ENCODE data around the gene HOXB6. TPM values are rescaled to one million over a fixed set of nuclear protein-coding genes. Genes with fewer than 3 reads are reported as not detected.

The HOXB6 gene
- polyA plus RNA-seq, 1 donor = 9.8 TPM

DNA sequence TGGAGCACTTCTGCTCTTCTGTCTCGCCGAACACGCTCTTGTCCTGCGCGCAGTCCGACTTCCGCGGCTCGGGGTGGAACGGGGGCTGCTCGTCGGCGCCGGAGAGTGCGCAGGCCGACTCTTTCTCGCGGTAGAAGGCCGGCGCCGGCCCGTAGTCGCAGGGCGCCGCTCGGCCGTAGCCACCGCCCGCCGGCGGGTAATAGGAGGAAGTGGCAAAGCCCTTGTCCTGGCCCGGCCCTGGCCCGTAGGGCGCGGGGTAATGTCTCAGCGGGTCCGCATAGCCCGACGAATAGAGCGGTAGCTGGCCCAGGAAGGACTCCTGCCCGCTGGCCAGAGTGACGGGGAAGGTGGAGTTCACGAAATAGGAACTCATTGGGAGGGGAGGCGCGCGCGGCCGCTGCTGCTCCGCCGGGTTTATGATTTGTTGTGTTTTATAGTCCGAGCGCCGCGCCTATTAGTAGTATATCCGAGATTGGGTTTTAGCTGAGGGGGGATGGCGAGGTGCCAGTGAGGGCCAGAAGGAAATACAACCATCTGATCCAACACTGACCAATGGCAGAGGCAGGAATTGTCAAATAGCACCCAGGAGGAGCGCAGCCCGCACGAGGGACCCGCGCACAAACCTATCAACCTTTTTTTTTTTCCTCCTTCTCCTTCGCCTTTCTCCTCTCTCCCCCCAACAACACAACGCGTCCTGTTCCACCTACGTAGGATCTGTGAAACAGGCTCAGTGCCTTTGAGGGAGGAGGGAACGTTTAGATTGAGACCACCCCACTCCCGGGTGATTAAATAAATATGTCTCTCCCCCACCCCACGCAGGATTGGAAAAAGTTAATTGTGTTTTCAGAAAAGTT, 6.8 kb downstream of the HOXB6 start:
- H3K27ac ChIP-seq (ENCODE audit: low read length) = peak overlapping the region; percentile 47
- peaks cover 98% of the 10 kb centered on the region for H3K27me3 ChIP-seq (ENCODE audit: control insufficient read depth, insufficient read depth, low read length)
- peaks cover 15% of the 10 kb centered on the region for H3K9me3 ChIP-seq (ENCODE audit: control insufficient read depth, low read depth, low read length)
- 0% methylated on average over 7 of the region's 68 CpGs for WGBS (ENCODE audit: insufficient coverage, low lambda C conversion rate)
- peaks cover 6% of the 10 kb centered on the region for H3K36me3 ChIP-seq (ENCODE audit: control insufficient read depth, insufficient read depth, low read length)
- H3K4me1 ChIP-seq (ENCODE audit: control insufficient read depth, insufficient read depth, low read length) = peaks cover 49% of the 10 kb centered on the region
- peak in 1 of 2 donors; percentile 64 for DNase-seq
- H3K4me3 ChIP-seq (ENCODE audit: low read length) = peak overlapping the region; percentile 59

DNA sequence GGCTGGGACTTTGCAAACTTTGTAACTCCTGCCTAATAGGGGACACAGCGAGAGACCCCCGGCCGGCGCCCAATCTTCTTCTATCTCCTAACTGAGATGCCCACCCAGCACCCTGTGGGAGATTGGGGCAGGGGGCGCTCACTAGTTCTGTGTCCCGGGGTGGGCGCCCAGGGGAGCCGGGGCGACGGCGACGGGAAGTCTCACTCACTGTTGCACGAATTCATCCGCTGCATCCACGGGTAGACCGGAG, 7.3 kb downstream of the HOXB6 start:
- Histone ChIP-seq H3K4me3 (ENCODE audit: low read length) (peak overlapping the region; percentile 59), H3K27me3 (ENCODE audit: control insufficient read depth, insufficient read depth, low read length) (peaks cover 99% of the 10 kb centered on the region), H3K9me3 (ENCODE audit: control insufficient read depth, low read depth, low read length) (peaks cover 16% of the 10 kb centered on the region), H3K27ac (ENCODE audit: low read length) (peak overlapping the region; percentile 47), H3K36me3 (ENCODE audit: control insufficient read depth, insufficient read depth, low read length) (peaks cover 6% of the 10 kb centered on the region), H3K4me1 (ENCODE audit: control insufficient read depth, insufficient read depth, low read length) (peaks cover 49% of the 10 kb centered on the region)
- no peak for DNase-seq
- WGBS (ENCODE audit: insufficient coverage, low lambda C conversion rate) = no CpG with 5 or more reads among the region's 16 CpGs

DNA sequence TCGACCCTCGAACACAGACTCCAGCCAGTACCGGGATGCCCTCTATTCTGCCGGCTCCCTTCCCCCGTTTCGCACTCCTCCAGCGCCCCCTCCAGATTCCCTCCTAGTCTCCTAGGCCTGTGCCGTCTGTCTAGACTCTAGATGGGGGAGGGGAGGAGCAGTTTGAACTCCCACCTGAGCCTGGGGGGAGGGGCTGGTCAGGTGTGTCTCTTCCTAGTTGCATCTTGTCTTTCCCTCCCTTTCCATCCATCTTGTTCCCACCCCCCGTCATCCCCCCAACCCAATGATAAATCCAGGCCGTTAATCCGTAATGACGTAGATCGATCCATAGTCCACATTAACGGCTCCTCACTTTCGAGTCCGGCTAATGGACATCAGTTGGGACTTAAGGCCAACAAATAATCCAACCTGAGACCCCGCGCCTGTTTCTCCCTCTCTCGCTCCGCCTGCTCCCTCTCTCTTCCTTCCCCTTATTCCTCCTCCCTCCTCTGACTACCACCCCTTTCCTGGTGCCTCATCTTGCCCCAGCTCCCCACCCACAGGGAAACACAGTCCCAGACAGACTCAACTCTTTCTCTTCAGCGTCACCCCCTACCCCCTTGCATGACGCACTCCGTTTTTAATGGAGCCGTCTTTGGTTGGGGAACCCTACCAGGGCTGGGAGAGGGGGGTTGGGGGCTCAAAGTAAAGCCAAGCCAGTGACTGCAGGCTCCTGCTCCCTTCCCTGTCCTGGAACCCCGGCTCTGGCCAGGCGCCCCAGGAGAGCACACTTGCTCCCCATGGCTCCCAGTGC, 7.9 kb downstream of the HOXB6 start:
- Histone ChIP-seq H3K27me3 (ENCODE audit: control insufficient read depth, insufficient read depth, low read length) (peaks cover 99% of the 10 kb centered on the region), H3K27ac (ENCODE audit: low read length) (peak overlapping the region; percentile 47), H3K4me1 (ENCODE audit: control insufficient read depth, insufficient read depth, low read length) (peaks cover 45% of the 10 kb centered on the region), H3K9me3 (ENCODE audit: control insufficient read depth, low read depth, low read length) (peaks cover 18% of the 10 kb centered on the region), H3K36me3 (ENCODE audit: control insufficient read depth, insufficient read depth, low read length) (peaks cover 6% of the 10 kb centered on the region), H3K4me3 (ENCODE audit: low read length) (peak overlapping the region; percentile 59)
- 0% methylated on average over 5 of the region's 26 CpGs for WGBS (ENCODE audit: insufficient coverage, low lambda C conversion rate)
- peak in 1 of 2 donors; percentile 15 for DNase-seq

DNA sequence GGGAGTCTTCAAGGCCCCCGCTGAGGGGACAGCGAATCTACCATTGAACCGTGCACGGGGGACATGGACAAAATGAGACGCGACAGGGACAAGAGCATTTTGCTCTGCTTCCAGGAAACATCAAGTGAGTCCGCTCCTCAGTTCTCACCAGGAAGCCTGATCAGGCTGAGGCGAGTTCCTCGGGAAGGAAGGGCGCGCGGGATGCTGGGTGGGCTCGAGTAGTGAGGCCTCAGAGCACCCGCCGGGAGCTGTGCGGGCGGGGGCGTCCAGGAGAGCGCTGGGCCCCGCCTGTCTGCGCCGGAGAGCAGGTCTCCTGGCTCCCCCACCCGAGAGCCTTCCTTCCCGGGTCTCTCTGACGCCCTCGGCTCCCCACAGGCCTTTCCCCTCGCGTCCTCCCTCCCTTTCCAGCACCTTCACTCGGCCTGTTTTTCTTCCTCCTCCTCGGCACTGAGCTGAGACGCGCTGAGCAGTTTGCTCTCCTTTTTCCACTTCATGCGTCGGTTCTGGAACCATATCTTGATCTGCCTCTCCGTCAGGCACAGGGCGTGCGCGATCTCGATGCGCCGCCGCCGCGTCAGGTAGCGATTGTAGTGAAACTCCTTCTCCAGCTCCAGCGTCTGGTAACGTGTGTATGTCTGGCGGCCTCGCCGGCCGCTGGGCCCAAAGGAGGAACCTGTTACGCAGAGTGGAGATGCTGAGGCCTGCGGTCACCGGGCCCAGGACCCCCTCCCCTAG, 8.6 kb downstream of the HOXB6 start:
- H3K9me3 ChIP-seq (ENCODE audit: control insufficient read depth, low read depth, low read length) = peaks cover 19% of the 10 kb centered on the region
- no peak for DNase-seq
- peaks cover 37% of the 10 kb centered on the region for H3K4me1 ChIP-seq (ENCODE audit: control insufficient read depth, insufficient read depth, low read length)
- peak overlapping the region; percentile 59 for H3K4me3 ChIP-seq (ENCODE audit: low read length)
- peak overlapping the region; percentile 47 for H3K27ac ChIP-seq (ENCODE audit: low read length)
- WGBS (ENCODE audit: insufficient coverage, low lambda C conversion rate) = no CpG with 5 or more reads among the region's 54 CpGs
- peaks cover 99% of the 10 kb centered on the region for H3K27me3 ChIP-seq (ENCODE audit: control insufficient read depth, insufficient read depth, low read length)
- peaks cover 9% of the 10 kb centered on the region for H3K36me3 ChIP-seq (ENCODE audit: control insufficient read depth, insufficient read depth, low read length)

DNA sequence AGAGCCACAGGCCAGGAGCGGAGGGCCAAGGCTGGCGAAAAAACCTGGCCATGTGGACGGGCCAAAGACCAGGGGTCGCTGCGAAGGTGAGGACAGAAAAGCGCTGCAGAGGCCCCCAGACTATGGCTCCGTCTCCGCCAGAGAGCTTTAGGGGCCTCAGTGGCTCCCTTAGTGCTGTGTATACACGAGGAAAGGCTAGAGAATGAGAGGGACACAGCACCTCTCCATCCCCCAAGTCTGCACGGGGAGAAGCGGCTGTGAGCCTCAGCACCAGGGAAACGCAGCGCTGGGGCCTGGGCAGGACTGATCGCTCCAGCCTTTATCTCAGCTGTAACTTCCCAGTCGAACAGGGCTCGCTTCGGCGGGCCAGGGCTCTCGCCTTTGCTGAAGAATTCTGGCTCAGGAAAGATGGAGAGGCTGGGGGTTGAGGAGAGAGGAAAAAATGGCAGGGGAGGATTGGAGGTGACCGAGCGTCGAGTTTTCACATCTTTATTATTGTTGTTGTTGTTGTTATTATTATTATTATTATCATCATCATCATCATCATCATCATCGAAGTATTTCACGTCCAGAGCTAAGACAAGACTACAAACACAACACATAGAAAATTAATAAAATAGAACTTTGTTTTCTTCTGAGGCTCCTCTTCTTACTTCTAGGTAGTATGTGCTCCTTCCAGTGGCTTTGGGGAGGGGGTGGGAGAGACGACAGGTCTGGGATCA, 9.3 kb downstream of the HOXB6 start:
- no CpG with 5 or more reads among the region's 25 CpGs for WGBS (ENCODE audit: insufficient coverage, low lambda C conversion rate)
- H3K27me3 ChIP-seq (ENCODE audit: control insufficient read depth, insufficient read depth, low read length) = peaks cover 99% of the 10 kb centered on the region
- peaks cover 19% of the 10 kb centered on the region for H3K9me3 ChIP-seq (ENCODE audit: control insufficient read depth, low read depth, low read length)
- H3K4me1 ChIP-seq (ENCODE audit: control insufficient read depth, insufficient read depth, low read length) = peaks cover 35% of the 10 kb centered on the region
- H3K4me3 ChIP-seq (ENCODE audit: low read length) = peak overlapping the region; percentile 59
- H3K27ac ChIP-seq (ENCODE audit: low read length) = peak overlapping the region; percentile 59
- no peak for DNase-seq
- peaks cover 12% of the 10 kb centered on the region for H3K36me3 ChIP-seq (ENCODE audit: control insufficient read depth, insufficient read depth, low read length)

DNA sequence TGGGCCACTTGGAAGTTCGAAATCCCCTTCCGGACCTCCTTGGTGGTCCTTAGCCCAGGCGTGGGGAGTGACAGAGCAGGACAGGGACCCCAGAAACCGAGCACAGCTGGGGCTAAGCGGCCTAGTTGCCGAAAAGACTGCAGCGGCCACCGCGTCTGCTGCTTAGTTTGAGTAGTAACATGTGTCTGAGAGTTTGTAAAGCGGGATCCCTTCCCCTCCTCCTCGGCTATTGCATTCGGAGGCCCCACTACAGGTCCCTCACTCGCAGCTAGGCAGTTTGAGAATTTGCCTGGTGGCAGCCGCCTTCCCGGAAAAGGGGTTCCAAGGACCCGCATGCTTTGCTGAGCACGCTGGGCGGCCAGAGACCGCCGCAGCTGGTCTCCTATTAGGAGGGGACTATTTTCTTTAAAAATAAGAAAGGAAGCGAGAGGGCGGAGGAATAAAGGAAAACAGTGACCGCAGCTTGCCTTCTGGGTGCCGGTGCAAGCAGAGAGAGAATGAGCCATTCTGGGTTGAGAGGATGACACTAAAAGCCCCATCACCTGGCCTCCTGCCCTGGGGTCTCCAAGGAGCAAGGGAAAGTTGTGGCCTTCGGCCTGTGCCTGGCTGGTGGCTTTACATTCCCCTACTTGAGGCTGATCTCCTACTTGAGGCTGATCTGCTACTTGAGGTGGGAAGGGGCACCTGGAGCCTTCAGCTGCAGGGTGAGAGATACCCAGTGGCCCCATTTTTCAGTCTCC, 10.1 kb downstream of the HOXB6 start:
- peak in 1 of 2 donors; percentile 10 for DNase-seq
- H3K27ac ChIP-seq (ENCODE audit: low read length) = peak overlapping the region; percentile 59
- H3K4me3 ChIP-seq (ENCODE audit: low read length) = peak overlapping the region; percentile 5
- peaks cover 12% of the 10 kb centered on the region for H3K36me3 ChIP-seq (ENCODE audit: control insufficient read depth, insufficient read depth, low read length)
- peaks cover 99% of the 10 kb centered on the region for H3K27me3 ChIP-seq (ENCODE audit: control insufficient read depth, insufficient read depth, low read length)
- no CpG with 5 or more reads among the region's 25 CpGs for WGBS (ENCODE audit: insufficient coverage, low lambda C conversion rate)
- peaks cover 31% of the 10 kb centered on the region for H3K4me1 ChIP-seq (ENCODE audit: control insufficient read depth, insufficient read depth, low read length)
- peaks cover 19% of the 10 kb centered on the region for H3K9me3 ChIP-seq (ENCODE audit: control insufficient read depth, low read depth, low read length)

DNA sequence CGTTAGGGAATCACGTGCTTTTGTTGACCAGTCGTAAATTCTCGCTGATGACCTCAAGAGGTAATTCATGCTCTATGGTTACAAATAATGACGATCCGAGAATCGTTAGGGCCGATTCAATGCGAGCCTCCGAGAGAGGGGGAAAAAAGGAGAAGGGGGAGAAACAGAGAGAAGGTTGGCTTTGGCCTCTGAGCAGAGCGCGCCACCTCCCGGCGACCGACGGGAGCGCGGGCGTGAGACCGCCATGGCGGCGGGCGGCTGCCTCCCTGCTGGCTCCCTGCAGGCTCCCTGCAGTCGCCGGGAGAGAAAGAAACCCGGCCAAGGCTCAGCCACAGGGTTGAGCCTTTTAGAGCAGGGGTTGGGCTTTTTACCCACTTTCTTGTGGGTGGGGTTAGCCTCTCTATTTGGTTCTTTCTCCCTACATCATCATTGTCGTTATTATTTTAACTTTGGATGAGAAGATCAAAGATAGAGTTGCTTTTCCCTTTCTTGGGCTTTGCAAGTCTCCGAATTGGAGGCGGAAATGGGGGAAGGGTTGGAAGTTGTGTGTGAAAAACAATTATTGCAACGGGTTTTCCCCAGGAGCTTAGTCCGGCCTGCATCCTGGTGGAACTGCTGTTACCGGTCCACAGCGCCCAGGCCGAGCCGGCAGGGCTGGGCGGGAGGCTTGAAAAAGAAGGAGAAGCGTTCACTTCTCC, 10.8 kb downstream of the HOXB6 start:
- peak; percentile 77 to 82 for DNase-seq
- Histone ChIP-seq H3K4me1 (ENCODE audit: control insufficient read depth, insufficient read depth, low read length) (peaks cover 30% of the 10 kb centered on the region), H3K36me3 (ENCODE audit: control insufficient read depth, insufficient read depth, low read length) (peaks cover 12% of the 10 kb centered on the region), H3K9me3 (ENCODE audit: control insufficient read depth, low read depth, low read length) (peaks cover 19% of the 10 kb centered on the region), H3K4me3 (ENCODE audit: low read length) (peak overlapping the region; percentile 5), H3K27me3 (ENCODE audit: control insufficient read depth, insufficient read depth, low read length) (peaks cover 99% of the 10 kb centered on the region), H3K27ac (ENCODE audit: low read length) (peak overlapping the region; percentile 59)
- 67% methylated on average over 1 of the region's 37 CpGs for WGBS (ENCODE audit: insufficient coverage, low lambda C conversion rate)

DNA sequence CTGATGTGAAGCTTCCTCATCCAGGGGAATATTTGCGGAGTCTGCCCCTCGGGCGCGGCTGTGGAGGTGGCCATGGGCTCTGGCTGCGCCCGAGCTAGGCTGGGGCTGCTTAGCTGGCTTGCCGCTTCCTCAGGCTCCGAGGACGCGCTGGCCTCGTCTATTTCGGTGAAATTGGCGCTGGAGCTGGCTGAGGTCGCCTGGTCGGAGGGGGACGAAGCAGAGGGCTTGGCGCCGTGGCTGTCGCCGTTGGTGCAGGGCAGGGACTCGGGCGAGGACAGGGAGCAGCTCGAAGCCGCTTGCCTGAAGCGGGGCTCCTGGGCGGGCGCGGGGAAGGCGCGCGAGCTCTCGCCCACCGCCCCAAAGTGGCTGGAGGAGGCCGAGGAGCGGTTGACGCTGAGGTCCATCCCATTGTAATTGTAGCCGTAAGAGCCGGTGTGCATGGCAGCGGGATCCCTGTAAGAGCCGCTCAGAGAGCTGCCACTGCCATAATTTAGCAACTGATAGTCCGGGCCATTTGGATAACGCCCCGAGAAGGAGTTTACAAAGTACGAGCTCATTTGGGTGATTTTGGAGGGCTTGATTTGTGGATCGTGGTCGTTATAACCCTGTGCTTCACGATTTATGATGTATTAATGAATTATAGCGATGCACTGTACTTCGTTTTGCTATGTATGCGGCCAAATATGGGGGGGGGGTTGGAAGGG, 11.5 kb downstream of the HOXB6 start, which contains the start of gene HOXB5:
HOXB5 (minus strand) TSS at position 654 of the 704 bp plus-strand sequence; CDS start at position 557, 97 bp downstream.
- peak in 1 of 2 donors; percentile 10 for DNase-seq
- peak within 1 kb of the TSS; percentile 45 for H3K4me3 ChIP-seq (ENCODE audit: low read length)
- peaks cover 19% of the 10 kb centered on the region for H3K9me3 ChIP-seq (ENCODE audit: control insufficient read depth, low read depth, low read length)
- no CpG with 5 or more reads among the region's 50 CpGs for WGBS (ENCODE audit: insufficient coverage, low lambda C conversion rate)
- peaks cover 99% of the 10 kb centered on the region for H3K27me3 ChIP-seq (ENCODE audit: control insufficient read depth, insufficient read depth, low read length)
- H3K27ac ChIP-seq (ENCODE audit: low read length) = peak within 1 kb of the TSS; percentile 85
- H3K4me1 ChIP-seq (ENCODE audit: control insufficient read depth, insufficient read depth, low read length) = peaks cover 27% of the 10 kb centered on the region
- H3K36me3 ChIP-seq (ENCODE audit: control insufficient read depth, insufficient read depth, low read length) = peaks cover 12% of the 10 kb centered on the region

All from large intestine (tissue), 3 donors.